ENCODE data around the gene CHD5.

DNA sequence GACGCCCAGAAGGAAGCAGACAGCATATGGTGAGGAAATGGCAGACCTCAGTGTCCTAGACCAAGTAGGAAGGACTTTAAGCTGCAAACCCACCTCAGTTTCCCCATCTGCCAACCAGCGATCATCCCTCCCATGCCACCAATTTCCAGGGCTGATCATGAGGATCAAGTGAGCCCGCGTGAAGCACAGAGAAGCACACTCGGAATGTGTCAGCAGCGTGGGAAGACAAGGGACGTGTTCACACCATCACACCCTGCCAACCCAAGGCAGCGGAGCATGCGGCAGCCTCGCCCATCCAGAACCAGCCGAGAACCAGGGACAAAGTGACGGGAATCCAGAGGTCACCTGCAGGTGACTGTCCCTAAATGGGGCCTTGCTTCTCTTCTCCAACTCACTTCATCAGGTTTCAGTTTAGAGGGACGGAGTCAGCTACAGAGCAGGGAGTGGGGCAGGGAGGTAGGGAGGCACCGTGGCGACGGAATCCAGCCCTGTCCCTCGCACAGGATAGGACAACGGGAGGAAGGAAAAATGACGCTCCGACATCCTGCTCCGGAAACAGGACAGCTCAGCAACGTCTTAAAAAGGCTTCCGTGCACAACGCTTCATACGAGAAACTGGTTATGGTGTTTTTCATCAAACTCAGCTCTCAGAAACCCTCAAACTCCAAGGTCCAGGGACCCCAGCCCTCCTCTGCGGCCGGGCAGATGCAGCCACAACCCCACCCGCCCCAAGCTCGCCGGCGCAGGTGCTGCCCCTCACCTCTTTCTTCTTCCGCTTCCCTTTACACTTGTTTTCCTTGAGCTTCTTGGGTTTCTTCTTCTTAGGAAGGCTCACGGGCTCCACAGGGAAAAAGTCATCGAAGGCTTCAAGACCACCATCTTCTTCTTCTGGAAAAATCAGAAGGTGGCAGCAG lies 12.5 kb downstream of the CHD5 start:
- TF ChIP-seq, protein P1, sequence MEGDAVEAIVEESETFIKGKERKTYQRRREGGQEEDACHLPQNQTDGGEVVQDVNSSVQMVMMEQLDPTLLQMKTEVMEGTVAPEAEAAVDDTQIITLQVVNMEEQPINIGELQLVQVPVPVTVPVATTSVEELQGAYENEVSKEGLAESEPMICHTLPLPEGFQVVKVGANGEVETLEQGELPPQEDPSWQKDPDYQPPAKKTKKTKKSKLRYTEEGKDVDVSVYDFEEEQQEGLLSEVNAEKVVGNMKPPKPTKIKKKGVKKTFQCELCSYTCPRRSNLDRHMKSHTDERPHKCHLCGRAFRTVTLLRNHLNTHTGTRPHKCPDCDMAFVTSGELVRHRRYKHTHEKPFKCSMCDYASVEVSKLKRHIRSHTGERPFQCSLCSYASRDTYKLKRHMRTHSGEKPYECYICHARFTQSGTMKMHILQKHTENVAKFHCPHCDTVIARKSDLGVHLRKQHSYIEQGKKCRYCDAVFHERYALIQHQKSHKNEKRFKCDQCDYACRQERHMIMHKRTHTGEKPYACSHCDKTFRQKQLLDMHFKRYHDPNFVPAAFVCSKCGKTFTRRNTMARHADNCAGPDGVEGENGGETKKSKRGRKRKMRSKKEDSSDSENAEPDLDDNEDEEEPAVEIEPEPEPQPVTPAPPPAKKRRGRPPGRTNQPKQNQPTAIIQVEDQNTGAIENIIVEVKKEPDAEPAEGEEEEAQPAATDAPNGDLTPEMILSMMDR (IDR thresholded peaks at IDR 0.05; ENCODE audit: low read depth, low read length), result no peak
- no peak for TF ChIP-seq POLR2A (IDR thresholded peaks at IDR 0.05; ENCODE audit: extremely low read depth, insufficient read length)
